Measurements from ENCODE around the gene CLCNKA. TPM values are rescaled to one million over a fixed set of nuclear protein-coding genes. Genes with fewer than 3 reads are reported as not detected.

The CLCNKA gene
- polyA plus RNA-seq, 1 donor (not counting 4 experiments of a cell fraction or from before 2014, with no cell fraction given), result not detected

DNA sequence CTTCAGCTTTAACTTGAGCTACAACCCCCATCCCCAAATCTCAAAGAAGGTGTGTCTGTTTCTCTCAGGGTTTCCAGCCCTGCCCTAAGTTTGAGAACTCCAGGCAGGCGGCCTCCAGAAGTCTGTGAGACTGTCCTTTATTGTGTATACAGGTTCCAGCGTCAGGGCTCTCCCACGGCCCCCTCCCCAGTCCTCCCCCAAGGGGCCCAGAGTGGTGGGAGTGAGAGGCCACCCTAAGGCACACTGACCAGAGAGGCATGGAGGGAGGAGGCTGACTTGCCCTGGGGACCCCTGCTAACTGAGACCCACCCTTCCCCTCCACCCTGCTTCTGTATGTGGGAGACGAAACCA lies 8.0 kb upstream of the CLCNKA start:
- Histone ChIP-seq H2AFZ (ENCODE audit: control insufficient read depth, low read length) (no peak overlapping the region), H3K27ac (ENCODE audit: control insufficient read depth, insufficient read depth, low read length) (no peak overlapping the region), H3K79me2 (ENCODE audit: control insufficient read depth, insufficient read depth, low read length) (no peaks in the 10 kb centered on the region), H3K9ac (ENCODE audit: control insufficient read depth, extremely low read depth, insufficient read depth, low read length) (no peak overlapping the region), H3K9me3 (ENCODE audit: control insufficient read depth, low read depth, low read length) (no peaks in the 10 kb centered on the region), H3K4me3 (ENCODE audit: control insufficient read depth in 2 of 3, extremely low read depth in 1 of 3, insufficient read depth in 2 of 3, low read depth in 1 of 3, low read length in 3 of 3) (no peak overlapping the region), H3K4me2 (ENCODE audit: control insufficient read depth, extremely low read depth, insufficient read depth, low read depth, low read length) (no peak overlapping the region), H3K4me1 (ENCODE audit: control insufficient read depth, extremely low read depth, insufficient read depth, low read length) (peaks cover 4% of the 10 kb centered on the region), H3K9me1 (ENCODE audit: control insufficient read depth, extremely low read depth, insufficient read depth, low read length) (no peaks in the 10 kb centered on the region), H3K27me3 (ENCODE audit: control insufficient read depth, extremely low read depth, insufficient read depth, low read length) (no peaks in the 10 kb centered on the region), H4K20me1 (ENCODE audit: control insufficient read depth, extremely low read depth, insufficient read depth, low read length) (peaks cover 5% of the 10 kb centered on the region), H3K36me3 (ENCODE audit: control insufficient read depth in 2 of 2, extremely low read depth in 1 of 2, insufficient read depth in 2 of 2, low read length in 2 of 2) (no peaks in the 10 kb centered on the region)
- no peak for DNase-seq (ENCODE audit: low read depth, low spot score)
- dilution Hi-C loops (cut with MboI; ENCODE audit: extremely low pct_ligation_motif_present, low sequenced_read_pairs), result no loop called here
- no peak for FAIRE-seq
- TF ChIP-seq EZH2 (IDR thresholded peaks at IDR 0.05; ENCODE audit: low read length), result no peak
- TF ChIP-seq, protein P1, sequence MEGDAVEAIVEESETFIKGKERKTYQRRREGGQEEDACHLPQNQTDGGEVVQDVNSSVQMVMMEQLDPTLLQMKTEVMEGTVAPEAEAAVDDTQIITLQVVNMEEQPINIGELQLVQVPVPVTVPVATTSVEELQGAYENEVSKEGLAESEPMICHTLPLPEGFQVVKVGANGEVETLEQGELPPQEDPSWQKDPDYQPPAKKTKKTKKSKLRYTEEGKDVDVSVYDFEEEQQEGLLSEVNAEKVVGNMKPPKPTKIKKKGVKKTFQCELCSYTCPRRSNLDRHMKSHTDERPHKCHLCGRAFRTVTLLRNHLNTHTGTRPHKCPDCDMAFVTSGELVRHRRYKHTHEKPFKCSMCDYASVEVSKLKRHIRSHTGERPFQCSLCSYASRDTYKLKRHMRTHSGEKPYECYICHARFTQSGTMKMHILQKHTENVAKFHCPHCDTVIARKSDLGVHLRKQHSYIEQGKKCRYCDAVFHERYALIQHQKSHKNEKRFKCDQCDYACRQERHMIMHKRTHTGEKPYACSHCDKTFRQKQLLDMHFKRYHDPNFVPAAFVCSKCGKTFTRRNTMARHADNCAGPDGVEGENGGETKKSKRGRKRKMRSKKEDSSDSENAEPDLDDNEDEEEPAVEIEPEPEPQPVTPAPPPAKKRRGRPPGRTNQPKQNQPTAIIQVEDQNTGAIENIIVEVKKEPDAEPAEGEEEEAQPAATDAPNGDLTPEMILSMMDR (optimal IDR thresholded peaks at IDR 0.05 in 1 of 3, IDR thresholded peaks at IDR 0.05 in 1 of 3, conservative IDR thresholded peaks at IDR 0.05 in 1 of 3; ENCODE audit: extremely low read depth in 1 of 3, insufficient read depth in 2 of 3, low read length in 3 of 3), result no peak

DNA sequence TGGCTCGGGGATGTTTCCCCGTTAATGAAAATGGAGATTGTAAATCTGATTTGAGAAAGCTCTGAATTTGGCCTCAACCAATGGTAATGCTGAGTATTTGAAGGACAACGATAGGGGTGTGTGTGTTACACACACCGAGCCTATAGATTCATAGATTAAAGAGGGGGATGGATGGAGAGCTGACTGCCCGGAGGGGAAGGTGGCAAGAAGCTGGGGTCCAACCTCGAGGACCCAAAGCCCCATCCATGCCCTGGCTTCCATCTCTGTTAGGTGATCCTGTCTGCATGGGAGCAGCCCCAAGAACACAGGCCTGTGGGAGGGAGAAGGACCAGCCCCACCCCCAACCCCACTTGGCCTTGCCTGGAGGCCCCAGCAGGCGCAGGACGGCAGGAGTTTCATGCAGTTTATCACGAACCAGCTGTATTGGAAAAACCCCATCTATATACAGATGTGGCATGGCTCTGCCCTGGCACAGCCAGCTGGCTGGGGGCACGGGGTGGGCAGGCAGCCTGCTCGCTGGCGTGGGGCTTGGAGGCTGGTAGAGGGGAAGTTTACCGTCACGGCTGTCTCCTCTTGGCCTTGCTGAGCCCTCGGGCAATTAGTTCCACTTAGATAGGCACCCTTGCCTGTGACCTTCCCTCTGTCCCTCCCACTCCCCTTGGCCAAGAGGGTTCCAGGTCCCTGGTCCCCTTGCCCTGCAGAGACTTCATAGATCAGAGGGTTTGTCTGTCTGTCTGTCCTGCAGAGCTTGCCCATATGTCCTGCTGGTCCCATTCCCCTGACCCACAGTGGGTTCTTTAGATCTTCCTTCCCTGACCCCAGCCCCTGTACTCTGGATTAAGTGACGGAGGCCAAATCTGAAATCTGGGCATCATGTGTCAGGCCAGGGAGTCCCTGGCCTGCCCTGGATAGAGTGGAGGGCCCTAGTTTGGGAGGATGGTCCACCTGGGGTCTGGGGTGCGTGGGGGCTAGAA lies 7.0 kb upstream of the CLCNKA start:
- Histone ChIP-seq H3K9ac (ENCODE audit: control insufficient read depth, extremely low read depth, insufficient read depth, low read length) (no peak overlapping the region), H3K79me2 (ENCODE audit: control insufficient read depth, insufficient read depth, low read length) (no peaks in the 10 kb centered on the region), H3K9me1 (ENCODE audit: control insufficient read depth, extremely low read depth, insufficient read depth, low read length) (no peaks in the 10 kb centered on the region), H3K36me3 (ENCODE audit: control insufficient read depth in 2 of 2, extremely low read depth in 1 of 2, insufficient read depth in 2 of 2, low read length in 2 of 2) (no peaks in the 10 kb centered on the region), H3K9me3 (ENCODE audit: control insufficient read depth, low read depth, low read length) (no peaks in the 10 kb centered on the region), H3K4me1 (ENCODE audit: control insufficient read depth, extremely low read depth, insufficient read depth, low read length) (peaks cover 4% of the 10 kb centered on the region), H3K27me3 (ENCODE audit: control insufficient read depth, extremely low read depth, insufficient read depth, low read length) (no peaks in the 10 kb centered on the region), H3K27ac (ENCODE audit: control insufficient read depth, insufficient read depth, low read length) (no peak overlapping the region), H3K4me3 (ENCODE audit: control insufficient read depth in 2 of 3, extremely low read depth in 1 of 3, insufficient read depth in 2 of 3, low read depth in 1 of 3, low read length in 3 of 3) (no peak overlapping the region), H3K4me2 (ENCODE audit: control insufficient read depth, extremely low read depth, insufficient read depth, low read depth, low read length) (no peak overlapping the region), H4K20me1 (ENCODE audit: control insufficient read depth, extremely low read depth, insufficient read depth, low read length) (peaks cover 5% of the 10 kb centered on the region), H2AFZ (ENCODE audit: control insufficient read depth, low read length) (no peak overlapping the region)
- dilution Hi-C loops (cut with MboI; ENCODE audit: extremely low pct_ligation_motif_present, low sequenced_read_pairs), result no loop called here
- FAIRE-seq (no peak), DNase-seq (ENCODE audit: low read depth, low spot score) (no peak)
- TF ChIP-seq, protein P1 (optimal IDR thresholded peaks at IDR 0.05 in 1 of 3, IDR thresholded peaks at IDR 0.05 in 1 of 3, conservative IDR thresholded peaks at IDR 0.05 in 1 of 3; ENCODE audit: extremely low read depth in 1 of 3, insufficient read depth in 2 of 3, low read length in 3 of 3), result no peak
- TF ChIP-seq EZH2 (IDR thresholded peaks at IDR 0.05; ENCODE audit: low read length), result no peak
